CD14-positive monocyte (primary cell): ENCODE measurements around the gene ZNF417. TPM values are rescaled to one million over a fixed set of nuclear protein-coding genes. Genes with fewer than 3 reads are reported as not detected.

ENCODE experiments used
- DNase-seq, 3 donors: peaks; one replicate each; pipeline ENCODE4 v3.0.0-alpha.2; 2011 to 2022
- H2AFZ ChIP-seq: 2 replicates; pipeline ENCODE4 v1.6.0; 2012; ENCODE audit warnings: mild to moderate bottlenecking, low read depth, low read length, inconsistent platforms; ENCODE audit not compliant: insufficient read depth, poor library complexity, severe bottlenecking
- H3K27ac ChIP-seq, 2 donors: 1 replicate in 1 of 2; 2 replicates in 1 of 2; pipeline ENCODE4 v1.5.1; 2012 to 2013; ENCODE audit warnings: low read length in 2 of 2, control low read depth in 1 of 2, inconsistent platforms in 1 of 2, low read depth in 1 of 2, mild to moderate bottlenecking in 1 of 2
- H3K27me3 ChIP-seq, 2 donors: one replicate each; pipeline versions ENCODE4 v1.6.0 to v1.6.1; 2011 to 2013; ENCODE audit warnings: low read length in 2 of 2; ENCODE audit not compliant: control insufficient read depth in 2 of 2, insufficient read depth in 2 of 2
- H3K36me3 ChIP-seq, 2 donors: replicated peaks in 1 of 2; 1 replicate in 1 of 2; 2 replicates in 1 of 2; pipeline versions ENCODE4 v1.5.1 to v1.6.1; 2012 to 2013; ENCODE audit warnings: low read length in 2 of 2, control low read depth in 1 of 2, inconsistent platforms in 1 of 2, mild to moderate bottlenecking in 1 of 2; ENCODE audit not compliant: insufficient read depth in 2 of 2, control insufficient read depth in 1 of 2
- H3K4me1 ChIP-seq, 2 donors: 1 replicate in 1 of 2; 2 replicates in 1 of 2; pipeline versions ENCODE4 v1.5.1 to v1.6.1; 2012 to 2013; ENCODE audit warnings: low read length in 2 of 2, control low read depth in 1 of 2, inconsistent platforms in 1 of 2, mild to moderate bottlenecking in 1 of 2, moderate library complexity in 1 of 2; ENCODE audit not compliant: insufficient read depth in 2 of 2, control insufficient read depth in 1 of 2
- H3K4me2 ChIP-seq: replicated peaks from 2 replicates; pipeline ENCODE3; 2012; ENCODE audit warnings: low read length, moderate library complexity, mild to moderate bottlenecking; ENCODE audit not compliant: poor library complexity, severe bottlenecking; ENCODE audit errors: extremely low read depth
- H3K4me3 ChIP-seq, 3 experiments: fragments of 200-600 bp in 1 of 3; sonication (generic) in 1 of 3; replicated peaks in 1 of 3; 1 replicate in 2 of 3; 2 replicates in 1 of 3; pipeline ENCODE4 v1.5.1; 2011 to 2013; ENCODE audit warnings: low read length in 3 of 3, mild to moderate bottlenecking in 3 of 3, control low read depth in 2 of 3, low read depth in 2 of 3, inconsistent platforms in 1 of 3, moderate library complexity in 1 of 3
- H3K79me2 ChIP-seq: 2 replicates; pipeline ENCODE4 v1.6.0; 2012; ENCODE audit warnings: mild to moderate bottlenecking, control low read depth, inconsistent platforms, low read length, moderate library complexity; ENCODE audit not compliant: insufficient read depth
- H3K9ac ChIP-seq: 2 replicates; pipeline ENCODE4 v1.6.0; 2017; ENCODE audit warnings: low read length, mild to moderate bottlenecking; ENCODE audit not compliant: insufficient read depth, poor library complexity, severe bottlenecking
- H3K9me3 ChIP-seq, 2 donors: replicated peaks in 1 of 2; 1 replicate in 1 of 2; 2 replicates in 1 of 2; pipeline versions ENCODE4 v1.5.1 to v1.6.1; 2012 to 2013; ENCODE audit warnings: low read length in 2 of 2, control low read depth in 1 of 2; ENCODE audit not compliant: control insufficient read depth in 1 of 2, insufficient read depth in 1 of 2
- H4K20me1 ChIP-seq: 2 replicates; pipeline ENCODE4 v1.6.0; 2012; ENCODE audit warnings: mild to moderate bottlenecking, low read length, control low read depth, moderate library complexity; ENCODE audit not compliant: insufficient read depth
- H3K27ac Mint-ChIP-seq, 7 donors: one replicate each; pipeline ENCODE4 v1.8.0; 2020; ENCODE audit warnings: mild to moderate bottlenecking in 7 of 7, mixed read lengths in 7 of 7, moderate library complexity in 6 of 7, inconsistent platforms in 2 of 7
- H3K27me3 Mint-ChIP-seq, 3 donors: one replicate each; pipeline ENCODE4 v1.8.0; 2021 to 2022; ENCODE audit warnings: low read depth in 3 of 3, mild to moderate bottlenecking in 3 of 3, mixed read lengths in 3 of 3, moderate library complexity in 3 of 3, inconsistent platforms in 1 of 3
- H3K36me3 Mint-ChIP-seq, 2 donors: one replicate each; pipeline ENCODE4 v1.8.0; 2020; ENCODE audit warnings: mixed read lengths in 2 of 2, inconsistent platforms in 1 of 2, mild to moderate bottlenecking in 1 of 2
- H3K4me1 Mint-ChIP-seq: one replicate; pipeline ENCODE4 v1.8.0; 2020; ENCODE audit warnings: mild to moderate bottlenecking, mixed read lengths
- H3K4me3 Mint-ChIP-seq, 2 donors: one replicate each; pipeline ENCODE4 v1.8.0; 2020; ENCODE audit warnings: mild to moderate bottlenecking in 2 of 2, mixed read lengths in 2 of 2, moderate library complexity in 1 of 2
- H3K9me3 Mint-ChIP-seq, 7 donors: one replicate each; pipeline ENCODE4 v1.8.0; 2020 to 2022; ENCODE audit warnings: mixed read lengths in 7 of 7, mild to moderate bottlenecking in 6 of 7, moderate library complexity in 6 of 7, inconsistent platforms in 2 of 7
- WGBS: methylation state at CpG from one replicate; pipeline ENCODE4 v1.1.5; 2013; ENCODE audit warnings: missing lambda C conversion rate; ENCODE audit not compliant: insufficient coverage; 5-methylcytosine and 5-hydroxymethylcytosine counted together
- intact Hi-C, 2 donors: fragments of 100-400 bp; cut with micrococcal nuclease; formaldehyde crosslinking; loops; one replicate each; pipeline versions ENCODE4 v1.15.0 to v1.15.1; 2023
- polyA plus RNA-seq, 3 donors: library from polyadenylated mRNA; depleted of rRNA in 1 of 3; unstranded in 2 of 3; stranded (reverse) in 1 of 3; fragments of 300-500 nt in 2 of 3; fragments of >200 nt in 1 of 3; fragmentation: Illumina TruSeq in 2 of 3; gene quantifications; 1 replicate in 2 of 3; 2 replicates in 1 of 3; pipeline ENCODE4 v1.2.3, GENCODE V29; 2012 to 2021
- TF ChIP-seq, protein P1 (sequence below): fragments of 200-600 bp; IDR thresholded peaks from one replicate; pipeline ENCODE4 v1.8.0; 2022; ENCODE audit warnings: antibody characterized with exemption, mild to moderate bottlenecking

The ZNF417 gene
- polyA plus RNA-seq, 3 donors, result 0.39 to 6.8 (median 0.70) TPM

DNA sequence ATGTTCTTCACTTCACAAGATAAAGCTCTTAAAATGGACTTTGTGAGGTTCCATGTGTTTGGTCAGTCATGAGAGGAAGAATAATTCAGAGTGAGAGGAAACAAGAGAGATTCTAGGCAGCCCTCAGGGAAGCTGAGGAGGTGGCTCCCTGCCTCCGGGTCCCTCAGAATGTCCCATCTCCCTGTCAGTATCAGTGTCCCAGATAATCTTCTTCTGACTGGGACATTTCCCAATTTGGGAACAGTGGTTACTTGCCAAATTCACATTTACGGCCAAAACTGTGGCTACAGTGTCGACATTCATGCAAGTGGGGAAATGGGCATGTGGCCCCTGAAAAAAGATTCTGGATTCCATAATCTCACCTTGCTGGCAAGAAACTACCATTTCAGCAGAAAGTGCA, 9.0 kb downstream of the ZNF417 start:
- no peak overlapping the region for H3K9ac ChIP-seq
- H3K27ac Mint-ChIP-seq, result no peak overlapping the region
- no peak for DNase-seq
- no peak overlapping the region for H3K4me2 ChIP-seq
- no peak overlapping the region for H2AFZ ChIP-seq
- H3K4me1 Mint-ChIP-seq, result peaks cover 7% of the 10 kb centered on the region
- H3K27me3 ChIP-seq, result no peaks in the 10 kb centered on the region
- TF ChIP-seq, protein P1, sequence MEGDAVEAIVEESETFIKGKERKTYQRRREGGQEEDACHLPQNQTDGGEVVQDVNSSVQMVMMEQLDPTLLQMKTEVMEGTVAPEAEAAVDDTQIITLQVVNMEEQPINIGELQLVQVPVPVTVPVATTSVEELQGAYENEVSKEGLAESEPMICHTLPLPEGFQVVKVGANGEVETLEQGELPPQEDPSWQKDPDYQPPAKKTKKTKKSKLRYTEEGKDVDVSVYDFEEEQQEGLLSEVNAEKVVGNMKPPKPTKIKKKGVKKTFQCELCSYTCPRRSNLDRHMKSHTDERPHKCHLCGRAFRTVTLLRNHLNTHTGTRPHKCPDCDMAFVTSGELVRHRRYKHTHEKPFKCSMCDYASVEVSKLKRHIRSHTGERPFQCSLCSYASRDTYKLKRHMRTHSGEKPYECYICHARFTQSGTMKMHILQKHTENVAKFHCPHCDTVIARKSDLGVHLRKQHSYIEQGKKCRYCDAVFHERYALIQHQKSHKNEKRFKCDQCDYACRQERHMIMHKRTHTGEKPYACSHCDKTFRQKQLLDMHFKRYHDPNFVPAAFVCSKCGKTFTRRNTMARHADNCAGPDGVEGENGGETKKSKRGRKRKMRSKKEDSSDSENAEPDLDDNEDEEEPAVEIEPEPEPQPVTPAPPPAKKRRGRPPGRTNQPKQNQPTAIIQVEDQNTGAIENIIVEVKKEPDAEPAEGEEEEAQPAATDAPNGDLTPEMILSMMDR, result no peak
- H3K27me3 Mint-ChIP-seq, result no peaks in the 10 kb centered on the region
- H3K36me3 ChIP-seq, result peaks cover 25 to 54% of the 10 kb centered on the region in 2 donors
- no peaks in the 10 kb centered on the region for H4K20me1 ChIP-seq
- intact Hi-C loops, result no loop called here
- WGBS, result 83% methylated on average over 1 of the region's 3 CpGs
- H3K4me1 ChIP-seq, result no peaks in the 10 kb centered on the region
- H3K4me3 ChIP-seq, result no peak overlapping the region
- H3K79me2 ChIP-seq, result peaks cover 4% of the 10 kb centered on the region
- H3K36me3 Mint-ChIP-seq, result peaks cover 46 to 60% of the 10 kb centered on the region in 2 donors
- peaks cover 0 to 32% (median 20%) of the 10 kb centered on the region in 7 donors for H3K9me3 Mint-ChIP-seq
- no peak overlapping the region for H3K27ac ChIP-seq
- peaks cover 3 to 32% of the 10 kb centered on the region in 2 donors for H3K9me3 ChIP-seq
- no peak overlapping the region for H3K4me3 Mint-ChIP-seq

DNA sequence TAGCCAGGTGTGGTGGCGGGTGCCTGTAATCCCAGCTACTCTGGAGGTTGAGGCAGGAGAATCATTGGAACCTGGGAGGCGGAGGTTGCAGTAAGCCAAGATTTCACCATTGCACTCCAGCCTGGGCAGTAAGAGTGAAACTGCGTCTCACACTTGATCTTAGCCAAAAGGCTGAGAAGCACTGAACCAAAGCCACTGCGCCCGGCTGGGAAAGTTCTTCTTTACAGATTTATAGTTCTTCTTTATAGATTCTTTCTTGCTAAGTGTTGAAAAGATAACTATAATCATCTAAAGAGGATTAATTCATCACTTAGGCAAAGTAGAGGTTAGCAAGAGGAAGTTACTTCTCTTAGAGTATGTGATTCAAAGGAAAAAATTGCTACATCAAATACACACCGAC, 11.1 kb downstream of the ZNF417 start:
- Histone ChIP-seq H3K79me2 (no peaks in the 10 kb centered on the region), H3K4me2 (no peak overlapping the region), H3K9me3 (peaks cover 3 to 22% of the 10 kb centered on the region in 2 donors), H3K4me1 (no peaks in the 10 kb centered on the region), H2AFZ (no peak overlapping the region), H3K36me3 (peaks cover 8 to 32% of the 10 kb centered on the region in 2 donors), H4K20me1 (no peaks in the 10 kb centered on the region), H3K4me3 (no peak overlapping the region), H3K27me3 (no peaks in the 10 kb centered on the region), H3K9ac (no peak overlapping the region), H3K27ac (no peak overlapping the region)
- Mint-ChIP-seq H3K4me3 (no peak overlapping the region), H3K9me3 (peaks cover 0 to 17% (median 10%) of the 10 kb centered on the region in 7 donors), H3K4me1 (peaks cover 7% of the 10 kb centered on the region), H3K36me3 (peaks cover 32 to 46% of the 10 kb centered on the region in 2 donors), H3K27me3 (no peaks in the 10 kb centered on the region), H3K27ac (no peak overlapping the region)
- intact Hi-C loops, result no loop called here
- no peak for DNase-seq
- WGBS, result 100% methylated on average over 3 of the region's 6 CpGs
- TF ChIP-seq, protein P1, result no peak
